GM23338 (cell line): Measurements from ENCODE around the gene CFH. TPM values are rescaled to one million over a fixed set of nuclear protein-coding genes. Genes with fewer than 3 reads are reported as not detected.

Source experiments
- ATAC-seq: fragments of 200-7000 bp; cut with Tn5 transposase; 3 replicates; pipeline ENCODE4 v1.9.1; 2020
- DNase-seq: peaks from one replicate; pipeline ENCODE4 v3.0.0-alpha.2; 2015; ENCODE audit warnings: low spot score
- H2AFZ ChIP-seq: fragments of 200-600 bp; sonication (generic); 2 replicates; pipeline ENCODE4 v1.8.0; 2016; ENCODE audit warnings: antibody characterized with exemption, mild to moderate bottlenecking, moderate library complexity
- H3F3A ChIP-seq: fragments of 200-600 bp; sonication (generic); replicated peaks from 2 replicates; pipeline ENCODE4 v1.8.0; 2017; ENCODE audit warnings: antibody characterized with exemption, mixed run types, low read depth
- H3K27ac ChIP-seq: fragments of 200-600 bp; sonication (generic); 2 replicates; pipeline ENCODE4 v1.6.1; 2016; ENCODE audit warnings: low read depth
- H3K27me3 ChIP-seq: fragments of 200-600 bp; sonication (generic); 2 replicates; pipeline ENCODE4 v1.8.0; 2016; ENCODE audit warnings: mild to moderate bottlenecking, mixed run types, moderate library complexity; ENCODE audit not compliant: insufficient read depth
- H3K36me3 ChIP-seq: fragments of 200-600 bp; sonication (generic); 2 replicates; pipeline ENCODE4 v1.8.0; 2016; ENCODE audit warnings: mild to moderate bottlenecking; ENCODE audit not compliant: insufficient read depth
- H3K4me1 ChIP-seq: fragments of 200-600 bp; sonication (generic); 2 replicates; pipeline ENCODE4 v1.8.0; 2016; ENCODE audit warnings: mild to moderate bottlenecking, moderate library complexity; ENCODE audit not compliant: insufficient read depth
- H3K4me2 ChIP-seq: fragments of 200-600 bp; sonication (generic); 2 replicates; pipeline ENCODE4 v1.7.1; 2017; ENCODE audit warnings: mixed run types
- H3K4me3 ChIP-seq: fragments of 200-600 bp; sonication (generic); 2 replicates; pipeline ENCODE4 v1.6.1; 2016; ENCODE audit warnings: mixed run types
- H3K79me2 ChIP-seq: fragments of 200-600 bp; sonication (generic); replicated peaks from 2 replicates; pipeline ENCODE4 v1.8.0; 2017; ENCODE audit warnings: mild to moderate bottlenecking; ENCODE audit not compliant: insufficient read depth
- H3K9me2 ChIP-seq: fragments of 200-600 bp; sonication (generic); 2 replicates; pipeline ENCODE4 v1.8.0; 2017; ENCODE audit not compliant: insufficient read depth
- H4K20me1 ChIP-seq: fragments of 200-600 bp; sonication (generic); replicated peaks from 2 replicates; pipeline ENCODE4 v1.8.0; 2017; ENCODE audit warnings: mild to moderate bottlenecking; ENCODE audit not compliant: insufficient read depth
- H3K27ac Mint-ChIP-seq: 2 replicates; pipeline ENCODE4 v1.8.0; 2020; ENCODE audit warnings: inconsistent platforms, mild to moderate bottlenecking, moderate library complexity, mixed read lengths
- H3K27me3 Mint-ChIP-seq: 3 replicates; pipeline ENCODE4 v1.8.0; 2022; ENCODE audit warnings: low read depth, mild to moderate bottlenecking, moderate library complexity, mixed read lengths, inconsistent platforms; ENCODE audit not compliant: insufficient read depth, poor library complexity
- H3K36me3 Mint-ChIP-seq: 3 replicates; pipeline ENCODE4 v1.8.0; 2021; ENCODE audit warnings: low read depth, mild to moderate bottlenecking, inconsistent platforms, moderate library complexity, mixed read lengths
- H3K4me1 Mint-ChIP-seq: 3 replicates; pipeline ENCODE4 v1.8.0; 2020; ENCODE audit warnings: mild to moderate bottlenecking, inconsistent platforms, mixed read lengths
- H3K4me3 Mint-ChIP-seq: 3 replicates; pipeline ENCODE4 v1.8.0; 2021; ENCODE audit warnings: moderate library complexity, mild to moderate bottlenecking, inconsistent platforms, mixed read lengths
- H3K9me3 Mint-ChIP-seq: 3 replicates; pipeline ENCODE4 v1.8.0; 2020; ENCODE audit warnings: moderate library complexity, mild to moderate bottlenecking, inconsistent platforms, mixed read lengths
- CREB1 ChIP-seq: fragments of 250-450 bp; sonication (Bioruptor Pico); IDR thresholded peaks from 2 replicates; pipeline ENCODE4 v1.5.0; 2020; ENCODE audit warnings: low read depth, mild to moderate bottlenecking, moderate library complexity
- EZH2 ChIP-seq: fragments of 200-600 bp; sonication (generic); IDR thresholded peaks from one replicate; pipeline ENCODE4 v1.8.0; 2017; ENCODE audit warnings: antibody characterized with exemption, mild to moderate bottlenecking, low read depth; ENCODE audit not compliant: unreplicated experiment
- EZH2phosphoT487 ChIP-seq: fragments of 200-600 bp; sonication (generic); IDR thresholded peaks from one replicate; pipeline ENCODE4 v1.8.1; 2018; ENCODE audit warnings: antibody characterized with exemption; ENCODE audit not compliant: unreplicated experiment
- JUNB ChIP-seq: IDR thresholded peaks from one replicate; pipeline ENCODE4 v1.6.1; 2016; ENCODE audit warnings: antibody characterized with exemption; ENCODE audit not compliant: unreplicated experiment
- NANOG ChIP-seq: IDR thresholded peaks from 2 replicates; pipeline ENCODE4 v1.6.1; 2016; ENCODE audit warnings: antibody characterized with exemption, borderline replicate concordance
- POLR2AphosphoS5 ChIP-seq: IDR thresholded peaks from 2 replicates; pipeline ENCODE4 v1.6.1; 2016; ENCODE audit warnings: antibody characterized with exemption, low read depth
- STAT1 ChIP-seq: IDR thresholded peaks from one replicate; pipeline ENCODE4 v1.6.1; 2016; ENCODE audit warnings: antibody characterized with exemption; ENCODE audit not compliant: unreplicated experiment
- ZNF114 ChIP-seq: fragments of 250-450 bp; sonication (Bioruptor Pico); IDR thresholded peaks from 2 replicates; pipeline ENCODE4 v1.5.0; 2020; ENCODE audit warnings: mild to moderate bottlenecking, moderate library complexity
- polyA plus RNA-seq: library from polyadenylated mRNA; unstranded; fragments of >200 nt; fragmentation: Nextera tagmentation; extraction: Ambion mirVana; gene quantifications from 2 replicates; pipeline ENCODE4 v1.2.1, GENCODE V29; 2016
- total RNA-seq: library from RNA; depleted of rRNA; stranded (reverse); fragments of >200 nt; shearing (Covaris generic); gene quantifications from 2 replicates; pipeline ENCODE4 v1.2.3, GENCODE V29; 2014
- TF ChIP-seq, protein P1 (sequence below), 2 experiments: fragments of 200-600 bp in 1 of 2; sonication (generic) in 1 of 2; conservative IDR thresholded peaks; 2 replicates each; pipeline versions ENCODE4 v1.5.1 to v1.6.1; 2016 to 2017; ENCODE audit warnings: antibody characterized with exemption in 2 of 2, low read depth in 2 of 2, mild to moderate bottlenecking in 2 of 2, moderate library complexity in 1 of 2
- TF ChIP-seq, protein P2 (sequence below): IDR thresholded peaks from one replicate; pipeline ENCODE4 v1.6.1; 2018; ENCODE audit warnings: antibody characterized with exemption; ENCODE audit not compliant: unreplicated experiment
- TF ChIP-seq, protein P3 (sequence below): fragments of 250-450 bp; sonication (Bioruptor Pico); IDR thresholded peaks from 2 replicates; pipeline ENCODE4 v1.5.0; 2020; ENCODE audit warnings: mild to moderate bottlenecking, moderate library complexity
- TF ChIP-seq, protein P4 (sequence below): IDR thresholded peaks from 2 replicates; pipeline ENCODE4 v1.6.1; 2016; ENCODE audit warnings: antibody characterized with exemption

The CFH gene
- total and polyA plus RNA-seq, 2 experiments from 2014 or later = not detected

DNA sequence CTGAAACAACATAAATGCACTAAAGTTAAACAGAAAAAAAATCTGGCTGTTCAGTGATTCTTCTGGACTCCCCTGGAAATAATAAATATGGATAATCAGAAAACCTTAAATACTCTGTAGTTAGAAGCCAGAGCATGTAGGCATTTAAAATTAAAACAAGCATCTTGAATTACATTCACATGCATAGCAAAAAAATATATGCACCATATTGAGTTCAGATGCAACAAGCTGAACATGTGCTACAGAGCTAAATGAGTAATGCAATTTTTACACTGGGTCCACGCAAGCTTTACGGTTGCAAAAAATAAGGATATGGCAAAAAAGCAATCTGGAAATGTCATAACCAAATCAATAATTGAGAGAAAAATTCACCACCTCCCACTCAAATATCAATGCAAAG, 32.1 kb upstream of the CFH start:
- H3K9me3 Mint-ChIP-seq = no peaks in the 10 kb centered on the region
- Histone ChIP-seq H3K9me2 (no peaks in the 10 kb centered on the region), H2AFZ (no peak overlapping the region), H3K4me2 (no peak overlapping the region), H3K27ac (no peak overlapping the region), H3K36me3 (no peaks in the 10 kb centered on the region), H3F3A (no peaks in the 10 kb centered on the region), H3K4me1 (no peaks in the 10 kb centered on the region), H3K4me3 (no peak overlapping the region), H3K79me2 (no peaks in the 10 kb centered on the region), H4K20me1 (no peaks in the 10 kb centered on the region), H3K27me3 (no peaks in the 10 kb centered on the region)
- TF ChIP-seq STAT1 (no peak), CREB1 (no peak), ZNF114 (CRISPR knock-in tag) (no peak), EZH2 (no peak), POLR2AphosphoS5 (no peak), JUNB (no peak), NANOG (no peak), EZH2phosphoT487 (no peak)
- TF ChIP-seq, protein P1, sequence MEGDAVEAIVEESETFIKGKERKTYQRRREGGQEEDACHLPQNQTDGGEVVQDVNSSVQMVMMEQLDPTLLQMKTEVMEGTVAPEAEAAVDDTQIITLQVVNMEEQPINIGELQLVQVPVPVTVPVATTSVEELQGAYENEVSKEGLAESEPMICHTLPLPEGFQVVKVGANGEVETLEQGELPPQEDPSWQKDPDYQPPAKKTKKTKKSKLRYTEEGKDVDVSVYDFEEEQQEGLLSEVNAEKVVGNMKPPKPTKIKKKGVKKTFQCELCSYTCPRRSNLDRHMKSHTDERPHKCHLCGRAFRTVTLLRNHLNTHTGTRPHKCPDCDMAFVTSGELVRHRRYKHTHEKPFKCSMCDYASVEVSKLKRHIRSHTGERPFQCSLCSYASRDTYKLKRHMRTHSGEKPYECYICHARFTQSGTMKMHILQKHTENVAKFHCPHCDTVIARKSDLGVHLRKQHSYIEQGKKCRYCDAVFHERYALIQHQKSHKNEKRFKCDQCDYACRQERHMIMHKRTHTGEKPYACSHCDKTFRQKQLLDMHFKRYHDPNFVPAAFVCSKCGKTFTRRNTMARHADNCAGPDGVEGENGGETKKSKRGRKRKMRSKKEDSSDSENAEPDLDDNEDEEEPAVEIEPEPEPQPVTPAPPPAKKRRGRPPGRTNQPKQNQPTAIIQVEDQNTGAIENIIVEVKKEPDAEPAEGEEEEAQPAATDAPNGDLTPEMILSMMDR (conservative IDR thresholded peaks at IDR 0.05; ENCODE audit: low read depth in 2 of 2) = no peak
- TF ChIP-seq, protein P2, sequence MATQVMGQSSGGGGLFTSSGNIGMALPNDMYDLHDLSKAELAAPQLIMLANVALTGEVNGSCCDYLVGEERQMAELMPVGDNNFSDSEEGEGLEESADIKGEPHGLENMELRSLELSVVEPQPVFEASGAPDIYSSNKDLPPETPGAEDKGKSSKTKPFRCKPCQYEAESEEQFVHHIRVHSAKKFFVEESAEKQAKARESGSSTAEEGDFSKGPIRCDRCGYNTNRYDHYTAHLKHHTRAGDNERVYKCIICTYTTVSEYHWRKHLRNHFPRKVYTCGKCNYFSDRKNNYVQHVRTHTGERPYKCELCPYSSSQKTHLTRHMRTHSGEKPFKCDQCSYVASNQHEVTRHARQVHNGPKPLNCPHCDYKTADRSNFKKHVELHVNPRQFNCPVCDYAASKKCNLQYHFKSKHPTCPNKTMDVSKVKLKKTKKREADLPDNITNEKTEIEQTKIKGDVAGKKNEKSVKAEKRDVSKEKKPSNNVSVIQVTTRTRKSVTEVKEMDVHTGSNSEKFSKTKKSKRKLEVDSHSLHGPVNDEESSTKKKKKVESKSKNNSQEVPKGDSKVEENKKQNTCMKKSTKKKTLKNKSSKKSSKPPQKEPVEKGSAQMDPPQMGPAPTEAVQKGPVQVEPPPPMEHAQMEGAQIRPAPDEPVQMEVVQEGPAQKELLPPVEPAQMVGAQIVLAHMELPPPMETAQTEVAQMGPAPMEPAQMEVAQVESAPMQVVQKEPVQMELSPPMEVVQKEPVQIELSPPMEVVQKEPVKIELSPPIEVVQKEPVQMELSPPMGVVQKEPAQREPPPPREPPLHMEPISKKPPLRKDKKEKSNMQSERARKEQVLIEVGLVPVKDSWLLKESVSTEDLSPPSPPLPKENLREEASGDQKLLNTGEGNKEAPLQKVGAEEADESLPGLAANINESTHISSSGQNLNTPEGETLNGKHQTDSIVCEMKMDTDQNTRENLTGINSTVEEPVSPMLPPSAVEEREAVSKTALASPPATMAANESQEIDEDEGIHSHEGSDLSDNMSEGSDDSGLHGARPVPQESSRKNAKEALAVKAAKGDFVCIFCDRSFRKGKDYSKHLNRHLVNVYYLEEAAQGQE = no peak
- TF ChIP-seq, protein P3, sequence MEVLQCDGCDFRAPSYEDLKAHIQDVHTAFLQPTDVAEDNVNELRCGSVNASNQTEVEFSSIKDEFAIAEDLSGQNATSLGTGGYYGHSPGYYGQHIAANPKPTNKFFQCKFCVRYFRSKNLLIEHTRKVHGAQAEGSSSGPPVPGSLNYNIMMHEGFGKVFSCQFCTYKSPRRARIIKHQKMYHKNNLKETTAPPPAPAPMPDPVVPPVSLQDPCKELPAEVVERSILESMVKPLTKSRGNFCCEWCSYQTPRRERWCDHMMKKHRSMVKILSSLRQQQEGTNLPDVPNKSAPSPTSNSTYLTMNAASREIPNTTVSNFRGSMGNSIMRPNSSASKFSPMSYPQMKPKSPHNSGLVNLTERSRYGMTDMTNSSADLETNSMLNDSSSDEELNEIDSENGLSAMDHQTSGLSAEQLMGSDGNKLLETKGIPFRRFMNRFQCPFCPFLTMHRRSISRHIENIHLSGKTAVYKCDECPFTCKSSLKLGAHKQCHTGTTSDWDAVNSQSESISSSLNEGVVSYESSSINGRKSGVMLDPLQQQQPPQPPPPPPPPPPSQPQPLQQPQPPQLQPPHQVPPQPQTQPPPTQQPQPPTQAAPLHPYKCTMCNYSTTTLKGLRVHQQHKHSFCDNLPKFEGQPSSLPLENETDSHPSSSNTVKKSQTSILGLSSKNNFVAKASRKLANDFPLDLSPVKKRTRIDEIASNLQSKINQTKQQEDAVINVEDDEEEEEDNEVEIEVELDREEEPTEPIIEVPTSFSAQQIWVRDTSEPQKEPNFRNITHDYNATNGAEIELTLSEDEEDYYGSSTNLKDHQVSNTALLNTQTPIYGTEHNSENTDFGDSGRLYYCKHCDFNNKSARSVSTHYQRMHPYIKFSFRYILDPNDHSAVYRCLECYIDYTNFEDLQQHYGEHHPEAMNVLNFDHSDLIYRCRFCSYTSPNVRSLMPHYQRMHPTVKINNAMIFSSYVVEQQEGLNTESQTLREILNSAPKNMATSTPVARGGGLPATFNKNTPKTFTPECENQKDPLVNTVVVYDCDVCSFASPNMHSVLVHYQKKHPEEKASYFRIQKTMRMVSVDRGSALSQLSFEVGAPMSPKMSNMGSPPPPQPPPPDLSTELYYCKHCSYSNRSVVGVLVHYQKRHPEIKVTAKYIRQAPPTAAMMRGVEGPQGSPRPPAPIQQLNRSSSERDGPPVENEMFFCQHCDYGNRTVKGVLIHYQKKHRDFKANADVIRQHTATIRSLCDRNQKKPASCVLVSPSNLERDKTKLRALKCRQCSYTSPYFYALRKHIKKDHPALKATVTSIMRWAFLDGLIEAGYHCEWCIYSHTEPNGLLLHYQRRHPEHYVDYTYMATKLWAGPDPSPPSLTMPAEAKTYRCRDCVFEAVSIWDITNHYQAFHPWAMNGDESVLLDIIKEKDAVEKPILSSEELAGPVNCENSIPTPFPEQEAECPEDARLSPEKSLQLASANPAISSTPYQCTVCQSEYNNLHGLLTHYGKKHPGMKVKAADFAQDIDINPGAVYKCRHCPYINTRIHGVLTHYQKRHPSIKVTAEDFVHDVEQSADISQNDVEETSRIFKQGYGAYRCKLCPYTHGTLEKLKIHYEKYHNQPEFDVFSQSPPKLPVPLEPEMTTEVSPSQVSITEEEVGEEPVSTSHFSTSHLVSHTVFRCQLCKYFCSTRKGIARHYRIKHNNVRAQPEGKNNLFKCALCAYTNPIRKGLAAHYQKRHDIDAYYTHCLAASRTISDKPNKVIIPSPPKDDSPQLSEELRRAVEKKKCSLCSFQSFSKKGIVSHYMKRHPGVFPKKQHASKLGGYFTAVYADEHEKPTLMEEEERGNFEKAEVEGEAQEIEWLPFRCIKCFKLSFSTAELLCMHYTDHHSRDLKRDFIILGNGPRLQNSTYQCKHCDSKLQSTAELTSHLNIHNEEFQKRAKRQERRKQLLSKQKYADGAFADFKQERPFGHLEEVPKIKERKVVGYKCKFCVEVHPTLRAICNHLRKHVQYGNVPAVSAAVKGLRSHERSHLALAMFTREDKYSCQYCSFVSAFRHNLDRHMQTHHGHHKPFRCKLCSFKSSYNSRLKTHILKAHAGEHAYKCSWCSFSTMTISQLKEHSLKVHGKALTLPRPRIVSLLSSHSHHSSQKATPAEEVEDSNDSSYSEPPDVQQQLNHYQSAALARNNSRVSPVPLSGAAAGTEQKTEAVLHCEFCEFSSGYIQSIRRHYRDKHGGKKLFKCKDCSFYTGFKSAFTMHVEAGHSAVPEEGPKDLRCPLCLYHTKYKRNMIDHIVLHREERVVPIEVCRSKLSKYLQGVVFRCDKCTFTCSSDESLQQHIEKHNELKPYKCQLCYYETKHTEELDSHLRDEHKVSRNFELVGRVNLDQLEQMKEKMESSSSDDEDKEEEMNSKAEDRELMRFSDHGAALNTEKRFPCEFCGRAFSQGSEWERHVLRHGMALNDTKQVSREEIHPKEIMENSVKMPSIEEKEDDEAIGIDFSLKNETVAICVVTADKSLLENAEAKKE (CRISPR knock-in tag) = no peak
- TF ChIP-seq, protein P4, sequence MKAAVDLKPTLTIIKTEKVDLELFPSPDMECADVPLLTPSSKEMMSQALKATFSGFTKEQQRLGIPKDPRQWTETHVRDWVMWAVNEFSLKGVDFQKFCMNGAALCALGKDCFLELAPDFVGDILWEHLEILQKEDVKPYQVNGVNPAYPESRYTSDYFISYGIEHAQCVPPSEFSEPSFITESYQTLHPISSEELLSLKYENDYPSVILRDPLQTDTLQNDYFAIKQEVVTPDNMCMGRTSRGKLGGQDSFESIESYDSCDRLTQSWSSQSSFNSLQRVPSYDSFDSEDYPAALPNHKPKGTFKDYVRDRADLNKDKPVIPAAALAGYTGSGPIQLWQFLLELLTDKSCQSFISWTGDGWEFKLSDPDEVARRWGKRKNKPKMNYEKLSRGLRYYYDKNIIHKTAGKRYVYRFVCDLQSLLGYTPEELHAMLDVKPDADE = no peak
- H3K4me1 Mint-ChIP-seq = no peaks in the 10 kb centered on the region
- H3K36me3 Mint-ChIP-seq = no peaks in the 10 kb centered on the region
- ATAC-seq (no peak), DNase-seq (no peak)
- no peaks in the 10 kb centered on the region for H3K27me3 Mint-ChIP-seq
- H3K4me3 Mint-ChIP-seq = no peak overlapping the region
- no peak overlapping the region for H3K27ac Mint-ChIP-seq
